Ascending aorta (tissue), 2 donors: ENCODE data around the gene CREB3L4. TPM values are rescaled to one million over a fixed set of nuclear protein-coding genes. Genes with fewer than 3 reads are reported as not detected.

ENCODE experiments used
- DNase-seq, 2 donors: peaks; one replicate each; pipeline ENCODE4 v3.0.0-alpha.2; 2019; ENCODE audit warnings: low spot score in 2 of 2
- H3K27ac ChIP-seq, 2 donors: fragments of 200-600 bp; sonication (generic); one replicate each; pipeline ENCODE4 v1.5.1; 2016 to 2017; ENCODE audit warnings: mild to moderate bottlenecking in 1 of 2
- H3K27me3 ChIP-seq: fragments of 200-600 bp; sonication (generic); one replicate; pipeline ENCODE4 v1.5.1; 2017
- H3K36me3 ChIP-seq, 2 donors: fragments of 200-600 bp; sonication (generic); one replicate each; pipeline ENCODE4 v1.5.1; 2016
- H3K4me1 ChIP-seq, 2 donors: fragments of 200-600 bp; sonication (generic); one replicate each; pipeline ENCODE4 v1.5.1; 2016 to 2017; ENCODE audit warnings: mild to moderate bottlenecking in 1 of 2
- H3K4me3 ChIP-seq, 2 donors: fragments of 200-600 bp; sonication (generic); one replicate each; pipeline ENCODE4 v1.5.1; 2016 to 2017; ENCODE audit warnings: mild to moderate bottlenecking in 1 of 2
- H3K9me3 ChIP-seq, 2 donors: fragments of 200-600 bp; sonication (generic); one replicate each; pipeline ENCODE4 v1.5.1; 2016
- intact Hi-C: fragments of 100-400 bp; cut with DNase I; formaldehyde crosslinking; loops from one replicate; pipeline ENCODE4 v1.15.1; 2023
- total RNA-seq: library from RNA; depleted of rRNA; stranded (reverse); fragments of >200 nt; gene quantifications from one replicate; pipeline ENCODE4 v1.1.0, GENCODE V29; 2016
- TF ChIP-seq, protein P1 (sequence below), 3 experiments: fragments of 200-600 bp in 2 of 3; fragments of 450-650 bp in 1 of 3; sonication (generic) in 2 of 3; IDR thresholded peaks; one replicate each; pipeline ENCODE4 v1.5.1; 2016 to 2019; ENCODE audit warnings: antibody characterized with exemption in 3 of 3, mild to moderate bottlenecking in 1 of 3, moderate library complexity in 1 of 3

The CREB3L4 gene
- total RNA-seq, 1 donor from 2014 or later = 6.3 TPM

DNA sequence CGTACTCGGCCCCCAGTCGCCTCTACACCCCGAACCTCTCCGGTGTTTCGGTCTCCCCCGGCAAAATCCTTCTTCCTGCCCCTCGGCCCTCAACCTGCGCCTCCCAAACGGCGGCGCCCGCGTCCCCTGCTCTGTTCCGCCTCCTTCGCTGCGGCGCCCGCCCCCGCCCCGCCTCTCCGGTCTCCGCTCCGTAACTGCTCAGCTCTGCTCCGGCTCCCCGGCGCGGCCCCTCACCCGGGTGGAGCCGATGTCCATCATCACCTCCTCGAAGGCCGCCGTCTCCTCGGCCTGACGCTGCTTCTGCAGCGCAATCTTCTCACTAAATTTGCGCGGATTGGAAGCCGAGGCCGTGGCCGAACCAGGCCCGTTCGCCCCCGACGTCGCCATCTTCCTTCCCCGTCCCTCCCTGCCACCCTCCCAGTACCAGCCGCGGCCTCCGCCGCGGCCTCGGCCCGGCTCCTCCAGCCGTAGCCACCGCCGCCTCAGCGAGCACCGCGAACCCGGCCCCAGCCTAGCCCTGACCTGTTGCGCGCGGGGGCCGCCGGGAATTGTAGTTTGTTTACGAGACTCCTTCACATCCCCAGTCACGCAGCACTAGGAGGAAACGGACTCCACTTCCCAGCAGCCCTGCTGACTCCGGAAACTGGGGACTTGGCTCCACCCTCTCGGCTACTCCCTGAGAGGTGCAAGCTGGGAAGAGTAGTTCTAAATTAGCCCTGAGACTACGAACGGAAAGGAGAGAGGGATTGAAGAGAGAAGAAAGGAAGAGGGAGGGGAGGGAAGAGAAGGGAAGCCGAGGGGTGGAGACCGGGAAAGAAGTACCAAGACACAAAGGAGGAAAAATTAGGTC, 9.4 kb upstream of the CREB3L4 start, which contains the start of gene CRTC2:
CRTC2 (minus strand) TSS at position 502 of the 850 bp plus-strand sequence; CDS start at position 387, 115 bp downstream.
- TF ChIP-seq, protein P1, sequence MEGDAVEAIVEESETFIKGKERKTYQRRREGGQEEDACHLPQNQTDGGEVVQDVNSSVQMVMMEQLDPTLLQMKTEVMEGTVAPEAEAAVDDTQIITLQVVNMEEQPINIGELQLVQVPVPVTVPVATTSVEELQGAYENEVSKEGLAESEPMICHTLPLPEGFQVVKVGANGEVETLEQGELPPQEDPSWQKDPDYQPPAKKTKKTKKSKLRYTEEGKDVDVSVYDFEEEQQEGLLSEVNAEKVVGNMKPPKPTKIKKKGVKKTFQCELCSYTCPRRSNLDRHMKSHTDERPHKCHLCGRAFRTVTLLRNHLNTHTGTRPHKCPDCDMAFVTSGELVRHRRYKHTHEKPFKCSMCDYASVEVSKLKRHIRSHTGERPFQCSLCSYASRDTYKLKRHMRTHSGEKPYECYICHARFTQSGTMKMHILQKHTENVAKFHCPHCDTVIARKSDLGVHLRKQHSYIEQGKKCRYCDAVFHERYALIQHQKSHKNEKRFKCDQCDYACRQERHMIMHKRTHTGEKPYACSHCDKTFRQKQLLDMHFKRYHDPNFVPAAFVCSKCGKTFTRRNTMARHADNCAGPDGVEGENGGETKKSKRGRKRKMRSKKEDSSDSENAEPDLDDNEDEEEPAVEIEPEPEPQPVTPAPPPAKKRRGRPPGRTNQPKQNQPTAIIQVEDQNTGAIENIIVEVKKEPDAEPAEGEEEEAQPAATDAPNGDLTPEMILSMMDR (IDR thresholded peaks at IDR 0.05) = no peak
- peak within 1 kb of the TSS; percentile 91 to 97 for H3K27ac ChIP-seq
- H3K4me1 ChIP-seq = peaks cover 17 to 38% of the 10 kb centered on the region in 2 donors
- no peaks in the 10 kb centered on the region for H3K9me3 ChIP-seq
- peak within 1 kb of the TSS; percentile 87 to 97 for H3K4me3 ChIP-seq
- no peaks in the 10 kb centered on the region for H3K27me3 ChIP-seq
- peak; percentile 98 to 100 for DNase-seq
- intact Hi-C loops = loop anchor here (1.0 kb wide), 2 partner anchors 12 to 28 kb away; partner anchors contain the start of genes DENND4B and RAB13
- peaks cover 22 to 28% of the 10 kb centered on the region in 2 donors for H3K36me3 ChIP-seq

DNA sequence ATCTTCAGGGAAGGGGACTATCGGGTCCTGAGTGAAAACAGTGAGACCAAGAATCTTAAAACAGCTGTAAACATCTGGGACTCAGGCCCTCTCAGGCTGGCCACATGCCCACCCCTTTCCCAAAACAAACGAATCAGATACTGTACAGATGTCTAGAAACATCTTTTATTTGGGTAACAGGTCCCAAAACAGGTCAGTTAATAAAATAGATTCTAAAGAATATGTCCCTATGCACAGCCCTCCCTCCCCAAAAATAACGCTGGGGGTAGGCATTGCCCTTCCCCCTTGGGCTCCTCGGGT, 8.8 kb upstream of the CREB3L4 start:
- TF ChIP-seq, protein P1 (IDR thresholded peaks at IDR 0.05) = no peak
- H3K27me3 ChIP-seq = no peaks in the 10 kb centered on the region
- H3K4me1 ChIP-seq = peaks cover 18 to 38% of the 10 kb centered on the region in 2 donors
- H3K9me3 ChIP-seq = no peaks in the 10 kb centered on the region
- H3K36me3 ChIP-seq = peaks cover 16 to 23% of the 10 kb centered on the region in 2 donors
- H3K27ac ChIP-seq = peak overlapping the region; percentile 91 to 97
- H3K4me3 ChIP-seq = peak overlapping the region; percentile 87 to 97
- intact Hi-C loops = loop anchor here (1.0 kb wide), 2 partner anchors 13 to 27 kb away; partner anchors contain the start of genes DENND4B and RAB13
- DNase-seq = no peak

DNA sequence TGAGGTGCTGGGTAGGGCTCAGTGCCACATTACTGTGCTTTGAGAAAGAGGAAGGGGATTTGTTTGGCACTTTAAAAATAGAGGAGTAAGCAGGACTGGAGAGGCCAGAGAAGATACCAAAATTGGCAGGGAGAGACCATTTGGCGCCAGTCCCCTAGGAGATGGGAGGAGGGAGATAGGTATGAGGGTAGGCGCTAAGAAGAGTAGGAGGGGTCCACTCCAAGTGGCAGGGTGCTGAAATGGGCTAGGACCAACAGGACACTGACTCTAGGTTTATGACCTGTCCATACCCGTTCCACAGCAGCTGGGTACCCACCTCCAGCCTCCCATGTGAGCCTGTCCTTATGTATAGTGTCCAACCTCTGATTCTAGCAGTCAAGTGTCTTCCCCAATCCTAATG, 8.2 kb upstream of the CREB3L4 start:
- H3K4me3 ChIP-seq = peak overlapping the region in 1 of 2 donors; percentile 97
- H3K4me1 ChIP-seq = peaks cover 23 to 39% of the 10 kb centered on the region in 2 donors

DNA sequence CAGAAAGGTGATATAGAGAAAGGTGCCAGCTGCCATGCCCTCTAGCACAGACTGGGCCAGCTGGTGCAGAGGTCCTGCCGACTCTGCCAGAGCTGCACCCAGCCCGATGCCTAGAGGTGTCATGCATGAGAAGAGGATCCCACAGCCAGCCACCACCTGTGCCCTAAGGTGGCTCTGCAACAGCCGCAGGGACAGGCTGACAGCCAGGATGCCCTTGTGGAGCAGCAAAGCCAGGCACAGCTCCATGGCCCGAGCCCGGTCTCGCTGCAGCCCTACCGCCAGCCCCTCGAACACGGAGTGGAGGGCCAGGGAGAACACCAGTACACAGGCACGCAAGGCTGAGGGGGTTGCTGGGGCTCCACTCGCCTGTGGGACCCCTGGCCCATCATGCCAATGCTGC, 7.5 kb upstream of the CREB3L4 start:
- TF ChIP-seq, protein P1 (IDR thresholded peaks at IDR 0.05) = no peak
- Histone ChIP-seq H3K9me3 (no peaks in the 10 kb centered on the region), H3K27me3 (no peaks in the 10 kb centered on the region), H3K4me3 (no peak overlapping the region), H3K4me1 (peaks cover 24 to 41% of the 10 kb centered on the region in 2 donors), H3K36me3 (peaks cover 10 to 14% of the 10 kb centered on the region in 2 donors), H3K27ac (peak overlapping the region in 1 of 2 donors; percentile 97)
- intact Hi-C loops = loop anchor here (5.0 kb wide), 2 partner anchors 38 to 288 kb away; partner anchors contain the start of genes GATAD2B and ILF2
- no peak for DNase-seq

More for the DNA sequence above, 8.2 kb upstream of the CREB3L4 start:
- no peak for DNase-seq
- Histone ChIP-seq H3K9me3 (no peaks in the 10 kb centered on the region), H3K36me3 (peaks cover 14 to 17% of the 10 kb centered on the region in 2 donors), H3K27ac (peak overlapping the region; percentile 91 to 97), H3K27me3 (no peaks in the 10 kb centered on the region)
- intact Hi-C loops = no loop called here
- TF ChIP-seq, protein P1 (IDR thresholded peaks at IDR 0.05) = no peak

DNA sequence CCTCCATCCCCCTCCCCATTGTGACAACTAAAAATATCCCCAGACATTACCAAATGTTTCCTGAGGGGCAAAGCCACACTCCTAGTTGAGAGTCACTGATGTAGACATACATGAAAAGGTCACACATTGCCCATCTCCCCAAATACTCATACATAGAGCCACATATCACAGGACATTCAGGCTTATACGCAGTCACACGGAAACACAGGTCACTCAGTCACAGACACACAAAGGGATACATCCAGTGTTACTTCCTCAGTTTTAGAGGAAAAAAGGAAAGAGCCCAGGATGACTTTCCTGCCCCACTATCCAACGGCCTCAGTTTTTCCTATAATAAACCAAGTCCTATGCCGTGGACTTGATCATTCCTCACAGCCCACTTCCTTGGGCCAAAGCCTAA, 6.3 kb upstream of the CREB3L4 start:
- peak overlapping the region; percentile 91 to 96 for H3K27ac ChIP-seq
- TF ChIP-seq, protein P1 (IDR thresholded peaks at IDR 0.05) = no peak
- H3K4me3 ChIP-seq = peak overlapping the region in 1 of 2 donors; percentile 75
- peaks cover 10 to 14% of the 10 kb centered on the region in 2 donors for H3K36me3 ChIP-seq
- peaks cover 24 to 39% of the 10 kb centered on the region in 2 donors for H3K4me1 ChIP-seq
- H3K9me3 ChIP-seq = no peaks in the 10 kb centered on the region
- intact Hi-C loops = loop anchor here (5.0 kb wide), 2 partner anchors 39 to 289 kb away; partner anchors contain the start of genes GATAD2B and ILF2
- H3K27me3 ChIP-seq = no peaks in the 10 kb centered on the region
- DNase-seq = no peak
